ENCODE results near the gene TBC1D22A. TPM values are rescaled to one million over a fixed set of nuclear protein-coding genes. Genes with fewer than 3 reads are reported as not detected.

TBC1D22A gene
- total RNA-seq, 1 experiment from 2014 or later, result 7.2 TPM

DNA sequence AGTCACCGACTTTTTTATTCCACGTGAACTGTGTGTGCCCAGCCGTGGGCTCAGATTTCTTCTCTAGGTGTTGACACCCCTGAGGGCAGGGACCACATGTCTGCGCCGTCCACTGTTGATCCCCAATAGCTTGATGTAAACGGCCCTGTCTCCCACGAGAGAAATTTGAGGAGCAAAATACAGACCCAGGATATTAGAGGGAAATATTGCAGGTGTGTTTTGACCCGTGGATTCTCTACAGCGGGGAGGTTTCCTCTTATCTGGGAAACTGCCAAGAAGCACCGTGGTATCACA, 437.5 kb downstream of the TBC1D22A start:
- DNase-seq (ENCODE audit: low read depth), result no peak

DNA sequence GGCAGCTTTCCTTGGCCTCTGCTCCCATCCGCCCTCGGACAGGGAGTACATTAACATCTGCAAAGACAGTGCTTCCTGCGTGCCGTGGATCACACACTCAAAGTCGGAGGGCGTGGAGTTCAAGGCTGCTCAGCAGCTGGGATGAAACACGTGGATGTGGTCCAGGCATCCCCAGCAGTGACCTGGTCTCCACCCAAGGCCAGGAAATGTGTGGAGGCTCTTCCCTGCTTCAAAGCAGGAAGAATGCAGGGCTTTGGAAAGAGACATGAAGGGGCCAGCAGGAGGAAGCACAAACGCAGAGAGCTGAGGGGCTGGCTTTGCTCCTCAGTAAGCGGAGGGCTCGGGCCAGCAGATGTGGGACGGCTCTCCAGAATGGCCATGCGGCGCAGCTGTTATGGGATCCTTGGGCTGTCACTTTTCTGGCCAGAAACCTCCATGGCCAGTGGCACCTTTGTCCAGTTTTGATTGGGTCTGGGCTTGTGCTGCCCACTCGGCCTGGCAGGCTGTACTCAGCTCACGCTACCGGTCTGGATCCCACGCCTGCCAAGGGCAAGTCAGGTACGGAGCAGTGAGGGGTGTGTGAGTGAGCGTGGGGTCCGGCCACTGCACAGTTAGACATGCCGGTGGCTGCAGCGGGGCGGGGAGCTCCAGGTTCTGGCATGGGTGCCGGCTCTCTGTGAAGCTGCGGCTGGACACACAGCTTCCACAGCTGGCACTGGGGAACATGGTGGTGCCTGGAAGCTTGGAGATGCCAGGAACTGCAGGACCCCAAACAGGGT, 438.0 kb downstream of the TBC1D22A start:
- peak; percentile 8 for DNase-seq (ENCODE audit: low read depth)

DNA sequence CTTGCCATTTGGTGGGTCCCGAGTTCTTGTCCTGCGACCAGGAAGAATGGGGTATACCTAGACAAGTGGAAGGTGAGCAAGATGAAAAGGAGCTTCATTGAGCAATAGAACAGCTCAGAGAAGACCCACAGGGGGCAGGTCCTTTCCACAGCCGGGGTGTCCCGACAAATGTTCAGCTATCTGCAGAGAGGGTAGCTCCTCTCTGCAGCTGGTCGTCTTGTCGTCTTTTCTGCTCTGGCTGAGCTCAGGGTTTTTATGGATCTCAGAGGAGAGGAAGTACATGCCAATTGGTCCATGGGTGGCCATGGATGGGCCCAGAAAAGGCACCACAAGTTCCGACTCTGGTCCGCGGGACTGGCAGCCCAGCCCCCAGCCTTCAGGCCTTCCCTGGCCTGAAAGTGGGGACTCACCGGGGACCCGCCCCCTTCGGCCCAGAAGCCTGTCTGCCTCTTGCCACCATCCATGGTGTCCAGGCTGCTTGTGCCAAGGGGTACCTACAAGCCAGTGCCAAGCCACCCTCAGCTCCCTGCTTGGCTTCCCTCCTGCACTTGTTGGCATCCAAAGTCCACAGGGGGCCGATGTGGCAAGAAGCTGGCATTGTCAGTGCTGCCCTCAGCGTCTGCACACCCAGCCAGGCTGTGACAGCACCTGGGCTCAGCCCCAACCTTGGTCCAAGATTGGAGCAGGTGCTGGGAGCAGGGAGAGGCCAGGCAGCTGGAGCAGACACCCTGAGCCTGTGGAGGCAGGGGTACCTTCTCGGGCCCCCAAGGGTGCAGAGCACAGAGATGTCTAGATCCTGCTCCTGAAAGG, 438.9 kb downstream of the TBC1D22A start:
- DNase-seq (ENCODE audit: low read depth), result no peak

DNA sequence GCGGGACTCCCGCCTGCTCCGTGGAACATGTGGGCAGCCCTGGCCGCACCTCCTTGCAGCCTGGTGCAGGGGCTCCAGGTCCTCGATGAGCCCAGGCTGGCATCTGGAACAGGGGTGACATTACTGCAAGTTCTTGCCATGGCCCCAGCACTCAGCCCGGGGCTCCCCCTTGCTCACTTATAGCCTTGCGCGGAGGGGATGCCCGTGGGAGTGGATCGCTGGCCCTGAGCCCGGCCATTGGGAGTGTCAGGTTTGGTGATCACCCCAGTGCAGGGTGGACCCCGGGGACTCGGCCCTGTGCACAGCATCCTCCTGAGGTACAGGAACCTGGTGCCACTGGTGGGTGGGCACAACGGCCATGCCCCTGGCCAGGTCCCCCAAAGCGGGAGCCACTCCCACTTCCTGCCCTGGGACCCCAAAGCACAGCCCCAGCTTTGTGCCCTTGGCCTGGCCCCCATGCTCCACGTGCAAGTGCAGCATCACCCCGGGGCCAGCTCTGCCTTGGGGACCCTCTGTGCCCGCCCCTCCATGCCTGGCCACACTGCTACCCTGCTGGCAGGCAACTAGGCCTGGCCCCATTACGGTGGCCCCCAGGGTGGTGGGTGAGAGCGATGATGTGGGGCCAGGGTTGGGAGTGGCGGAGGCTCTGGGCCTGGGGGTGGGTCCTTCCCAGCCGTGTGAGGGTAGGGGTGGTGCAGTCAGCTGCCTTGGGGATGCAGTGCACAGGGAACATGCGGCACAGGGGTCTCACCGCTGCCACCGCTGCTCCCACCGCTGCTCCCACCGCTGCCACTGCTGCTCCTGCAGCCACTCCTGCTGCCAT, 439.8 kb downstream of the TBC1D22A start:
- DNase-seq (ENCODE audit: low read depth), result no peak

DNA sequence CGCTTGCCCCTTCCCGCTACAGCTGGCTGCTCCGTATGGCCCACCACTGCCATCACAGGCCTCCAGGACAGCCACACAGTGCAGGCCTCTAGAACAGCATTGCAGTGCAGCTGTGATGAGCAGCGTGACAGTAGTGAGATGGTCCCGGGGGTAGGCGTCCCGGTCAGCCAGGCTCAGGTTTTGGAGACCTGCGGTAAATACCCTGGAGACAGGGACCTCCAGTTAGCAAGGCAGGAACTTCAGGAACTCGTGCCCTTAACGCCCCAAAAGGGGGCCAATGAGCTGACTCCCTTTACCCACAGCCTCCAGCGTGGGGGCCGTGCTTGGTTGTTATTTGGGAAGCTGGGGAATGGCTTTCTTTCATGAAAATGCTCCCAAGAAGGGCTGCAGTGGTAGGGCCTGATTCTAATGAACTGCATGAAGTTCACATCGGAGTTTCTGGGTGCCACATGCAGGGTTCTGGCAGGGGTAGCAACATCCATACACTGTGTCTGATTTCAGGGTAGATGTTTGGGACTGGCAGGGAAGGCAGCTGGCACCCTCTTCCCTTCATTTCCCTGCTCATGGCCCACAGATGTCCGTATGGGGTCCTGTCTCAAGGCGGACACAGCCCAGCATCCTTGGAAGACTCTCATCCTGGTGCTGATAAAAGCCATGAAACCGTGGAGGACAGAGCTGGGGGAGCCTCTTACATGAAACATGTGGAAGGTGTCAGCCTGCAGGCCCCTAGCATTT, 440.5 kb downstream of the TBC1D22A start:
- DNase-seq (ENCODE audit: low read depth), result no peak

DNA sequence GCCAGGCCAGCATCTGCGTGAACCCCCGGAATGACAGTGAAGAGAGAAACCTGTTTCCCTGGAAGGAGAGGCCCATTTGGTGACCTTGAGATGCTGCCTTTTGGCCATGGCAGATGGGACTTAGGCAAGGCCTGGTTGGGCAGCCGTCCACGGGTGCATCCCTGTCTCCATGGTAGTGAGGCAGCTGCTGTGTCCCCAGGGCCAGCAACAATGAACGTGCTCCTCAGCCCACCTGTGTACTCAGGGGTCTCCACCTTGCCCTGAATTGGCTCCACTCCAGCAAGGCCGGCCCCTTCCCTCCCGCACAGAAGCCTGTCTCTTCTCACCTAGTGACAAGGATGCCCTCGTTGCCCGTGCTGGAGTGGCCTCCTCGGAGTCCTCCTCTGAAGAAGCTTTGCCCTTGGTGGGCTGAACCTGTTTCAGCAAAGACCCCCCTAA, 441.1 kb downstream of the TBC1D22A start:
- no peak for DNase-seq (ENCODE audit: low read depth)

DNA sequence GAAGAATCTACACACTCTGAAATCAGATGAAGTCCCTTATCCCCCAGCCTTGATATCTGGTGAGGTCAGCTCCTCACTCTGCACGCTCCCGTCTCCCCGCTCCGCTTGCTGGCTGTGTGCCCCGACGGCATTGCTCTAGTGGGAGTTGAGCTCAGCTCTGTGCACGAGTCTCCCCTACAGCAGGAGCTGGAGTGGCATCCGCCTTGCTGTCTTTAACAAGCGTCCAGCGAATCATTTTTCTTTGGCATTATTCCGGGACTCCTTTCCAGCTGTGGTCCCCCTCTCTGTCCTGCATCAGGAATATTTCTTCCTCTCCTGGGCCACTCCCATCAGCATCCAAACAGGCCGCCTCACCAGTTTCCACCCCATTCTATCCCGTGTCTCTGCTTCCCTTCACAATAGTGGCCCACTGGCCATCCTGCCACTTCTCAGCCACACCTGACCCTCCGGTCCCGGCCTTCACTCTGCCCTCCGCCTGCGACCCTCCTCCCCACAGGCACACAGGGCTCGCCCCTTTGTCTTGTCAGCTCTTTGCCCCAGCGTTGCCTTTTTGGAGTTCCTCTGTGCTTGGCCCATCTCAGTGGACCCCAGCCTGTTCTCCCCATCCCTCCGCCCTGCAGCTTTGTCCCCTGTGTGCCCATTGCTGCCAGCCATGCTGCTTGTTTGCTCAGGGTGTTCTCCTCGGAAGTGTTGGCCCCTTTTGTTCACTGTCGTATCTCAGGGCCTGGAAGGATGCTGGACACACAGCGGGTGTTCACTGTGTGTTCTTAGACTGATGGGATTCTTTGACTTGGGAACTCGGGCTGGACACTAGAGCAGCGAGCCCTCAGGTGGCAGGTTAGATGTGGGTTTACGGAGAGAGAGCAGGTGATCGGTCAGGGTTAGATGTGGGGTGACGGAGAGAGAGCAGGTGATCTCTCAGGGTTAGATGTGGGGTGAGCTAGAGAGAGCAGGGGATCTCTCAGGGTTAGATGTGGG, 441.8 kb downstream of the TBC1D22A start:
- no peak for DNase-seq (ENCODE audit: low read depth)

DNA sequence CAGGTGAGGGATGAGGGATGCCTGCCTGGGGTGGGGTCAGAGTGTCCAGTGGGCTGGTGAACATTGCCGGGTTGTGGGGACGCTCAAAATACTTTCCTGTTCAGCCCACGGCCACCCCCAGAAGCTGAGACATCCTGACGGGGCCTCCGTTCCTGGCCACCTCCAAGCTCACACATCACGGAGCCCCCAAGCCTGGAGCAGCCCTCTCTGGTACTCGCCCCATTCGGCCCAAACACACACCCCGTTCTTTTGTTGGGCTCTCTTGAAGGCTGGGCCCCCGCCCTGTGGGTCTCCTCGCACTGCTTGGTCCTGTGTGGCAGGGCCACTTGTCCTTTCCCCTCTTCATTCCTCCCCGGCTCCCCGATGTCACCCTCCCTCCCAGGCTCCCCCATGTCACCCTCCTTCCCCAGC, 442.6 kb downstream of the TBC1D22A start:
- no peak for DNase-seq (ENCODE audit: low read depth)

DNA sequence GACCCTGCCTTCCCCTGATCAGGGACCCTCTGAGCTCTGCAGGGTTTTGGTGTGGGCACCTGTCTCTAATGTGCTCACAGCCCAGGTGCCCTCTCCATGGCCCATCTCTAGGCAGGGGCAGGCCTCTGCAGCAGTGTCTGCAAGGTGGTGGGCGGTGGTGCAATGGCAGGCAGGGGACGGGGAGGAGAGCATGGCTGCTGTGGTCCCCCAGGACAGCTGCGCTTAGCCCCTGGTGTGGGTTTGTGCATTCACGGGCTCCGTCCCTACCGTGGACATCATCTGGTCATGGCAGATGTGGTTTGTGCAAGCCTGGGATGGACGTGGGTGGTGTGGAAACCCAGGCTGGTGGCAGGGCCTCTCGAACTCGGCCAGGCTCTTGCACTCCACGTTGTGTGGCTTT, 443.1 kb downstream of the TBC1D22A start:
- DNase-seq (ENCODE audit: low read depth), result no peak

DNA sequence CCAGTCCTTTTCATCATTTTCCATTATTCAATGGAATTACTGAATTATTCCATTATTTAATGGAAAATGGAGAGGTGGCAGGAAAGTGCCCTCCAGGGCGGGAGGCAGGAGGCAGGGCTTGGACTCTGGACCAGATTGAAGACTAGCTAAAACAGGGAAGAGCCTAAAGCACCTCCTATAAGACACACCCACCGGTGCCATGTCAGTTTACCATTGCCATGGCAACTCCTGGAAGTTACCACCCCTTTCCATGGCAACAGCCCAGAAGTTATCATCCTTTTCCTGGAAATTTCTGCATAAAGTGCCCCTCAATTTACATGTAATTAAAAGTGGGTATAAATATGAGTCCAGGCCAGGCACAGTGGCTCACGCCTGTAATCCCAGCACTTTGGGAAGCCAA, 443.7 kb downstream of the TBC1D22A start:
- no peak for DNase-seq (ENCODE audit: low read depth)

DNA sequence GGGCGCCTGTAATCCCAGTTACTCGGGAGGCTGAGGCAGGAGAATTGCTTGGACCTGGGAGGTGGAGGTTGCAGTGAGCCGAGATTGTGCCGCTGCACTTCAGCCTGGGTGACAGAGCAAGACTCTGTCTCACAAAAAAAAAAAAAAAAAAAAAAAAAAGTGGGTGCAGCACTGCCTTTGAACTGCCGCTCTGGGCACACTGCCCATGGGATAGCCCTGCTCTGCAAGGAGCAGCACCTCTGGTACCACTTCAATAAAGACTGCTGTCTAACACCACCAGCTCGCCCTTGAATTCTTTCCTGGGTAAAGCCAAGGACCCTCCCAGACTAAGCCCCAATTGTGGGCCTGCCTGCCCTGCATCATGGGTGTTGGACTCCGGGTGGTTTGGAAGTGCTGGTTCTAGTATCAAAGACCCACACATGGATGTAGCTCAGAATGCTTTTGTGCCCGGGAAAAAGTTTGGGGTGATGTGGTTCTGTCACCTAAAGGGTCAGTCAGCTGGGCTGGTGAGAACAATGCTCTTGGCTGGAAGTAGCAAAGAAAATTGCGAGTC, 444.3 kb downstream of the TBC1D22A start:
- DNase-seq (ENCODE audit: low read depth), result no peak

DNA sequence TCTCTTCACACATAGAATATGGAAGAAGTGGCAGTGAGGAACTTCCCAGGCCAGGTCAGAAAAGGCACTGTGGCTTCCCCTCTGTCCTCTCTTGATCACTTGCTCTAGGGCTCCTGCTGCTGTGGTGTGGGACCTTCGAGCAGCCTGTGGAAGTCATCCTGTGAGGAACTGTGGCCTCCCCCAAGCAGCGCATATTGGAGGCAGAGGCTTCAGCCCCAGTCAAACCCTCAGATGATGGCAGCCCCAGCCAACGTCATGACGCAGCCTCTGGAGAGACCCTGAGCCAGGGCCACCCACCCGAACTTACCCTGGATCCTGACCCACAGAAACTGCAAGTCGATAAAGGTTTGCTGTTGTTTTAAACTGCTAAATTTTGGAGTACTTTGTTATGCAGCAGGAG, 444.9 kb downstream of the TBC1D22A start:
- no peak for DNase-seq (ENCODE audit: low read depth)

DNA sequence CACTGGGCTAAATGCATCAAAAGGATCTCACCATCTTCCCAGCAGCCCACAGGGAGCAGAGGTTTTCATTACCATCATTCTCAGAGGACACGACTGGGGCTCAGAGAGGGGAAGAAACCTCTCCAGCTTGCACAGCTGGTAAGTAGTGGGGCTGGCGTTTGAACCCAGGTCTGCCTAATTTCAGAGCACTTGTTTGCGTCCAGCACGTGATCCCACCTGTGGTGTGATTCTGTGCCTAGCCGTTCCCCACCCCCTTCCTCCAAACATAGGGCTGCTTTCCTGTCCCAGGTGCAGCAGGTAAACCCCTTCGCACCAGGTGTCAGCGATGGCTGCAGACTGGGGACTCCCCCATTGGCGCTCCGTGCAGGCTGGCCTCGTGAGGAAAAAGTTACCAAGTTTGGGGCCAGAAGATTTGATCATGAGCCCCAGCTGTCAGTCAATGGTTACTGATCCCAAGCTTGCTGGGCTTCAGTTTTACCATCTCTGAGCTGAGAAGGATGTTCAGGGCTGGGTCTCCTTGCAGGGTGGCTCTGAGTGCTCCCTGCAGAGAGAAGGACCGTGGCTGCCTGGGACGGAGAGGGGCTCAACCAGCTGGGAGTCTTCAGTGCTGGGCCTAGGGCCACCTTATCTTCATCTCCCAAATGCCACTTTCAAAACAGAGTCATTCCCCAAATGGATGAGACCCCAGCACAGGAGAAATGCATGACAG, 445.6 kb downstream of the TBC1D22A start:
- DNase-seq (ENCODE audit: low read depth), result no peak

DNA sequence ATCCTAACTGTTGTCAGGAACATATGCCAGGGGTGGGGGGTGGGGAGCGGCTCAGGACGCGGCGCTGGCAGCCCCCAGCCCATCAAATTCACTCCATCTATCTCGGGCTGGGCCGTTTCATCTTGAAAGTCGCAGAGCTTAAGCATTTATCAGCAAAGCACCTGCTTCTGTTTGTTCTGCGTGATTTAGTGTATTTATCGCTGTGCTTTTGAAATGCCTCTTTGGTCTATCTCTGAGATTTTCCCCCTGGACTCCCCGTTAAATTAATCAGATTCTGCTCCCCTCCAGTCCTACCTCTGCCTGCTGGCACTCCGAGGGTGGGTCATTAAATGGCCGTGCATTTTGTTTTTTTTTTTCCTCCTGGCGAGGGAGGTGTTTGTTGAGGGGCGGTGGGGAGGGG, 446.2 kb downstream of the TBC1D22A start:
- DNase-seq (ENCODE audit: low read depth), result no peak

DNA sequence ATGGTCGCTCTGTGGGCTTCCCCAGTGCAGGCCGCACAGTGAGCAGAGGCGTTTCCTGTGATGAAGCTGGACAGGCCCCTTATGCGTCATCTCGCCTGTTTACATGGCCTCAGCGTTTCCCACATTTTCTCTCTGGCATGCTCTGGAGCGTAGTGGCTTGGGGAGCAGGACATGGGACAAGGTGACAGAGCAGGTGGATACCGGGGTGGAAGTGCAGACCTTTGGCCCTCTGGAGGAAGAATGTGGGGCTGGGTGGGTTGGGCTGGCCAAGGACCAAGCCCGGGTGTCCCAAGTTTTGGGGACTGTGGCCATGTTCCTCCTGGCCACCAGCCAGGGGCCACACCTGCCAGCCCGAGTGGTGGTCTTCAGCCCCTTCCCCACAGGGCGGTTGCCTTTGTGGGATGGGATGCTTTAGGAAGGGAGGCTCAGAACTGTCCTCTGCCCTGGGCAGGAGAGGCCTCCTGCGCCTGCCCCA, 446.6 kb downstream of the TBC1D22A start:
- no peak for DNase-seq (ENCODE audit: low read depth)

DNA sequence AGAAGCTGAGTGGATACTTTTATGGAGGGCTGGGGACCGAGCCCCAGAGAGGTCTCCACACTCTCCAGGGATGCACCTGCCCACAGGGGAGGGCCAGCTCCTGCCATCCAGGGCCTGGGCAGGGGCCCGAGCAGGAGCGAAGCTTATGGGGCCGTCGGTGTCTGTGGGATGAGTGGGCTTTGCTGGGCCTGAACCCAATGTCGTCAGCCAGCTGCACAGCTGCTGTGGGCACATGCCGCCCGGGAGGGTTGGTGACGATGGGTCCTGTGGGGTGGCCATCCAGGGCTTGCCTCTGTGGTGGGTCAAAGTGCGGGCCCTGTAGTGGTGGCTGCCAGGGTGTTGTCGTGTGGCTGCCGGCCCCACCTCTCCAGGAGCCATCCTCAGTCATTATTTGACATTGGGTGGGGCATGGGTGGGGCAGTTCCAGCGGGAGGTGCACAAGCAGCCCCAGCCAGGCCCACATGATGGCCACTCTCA, 447.1 kb downstream of the TBC1D22A start:
- DNase-seq (ENCODE audit: low read depth), result no peak

DNA sequence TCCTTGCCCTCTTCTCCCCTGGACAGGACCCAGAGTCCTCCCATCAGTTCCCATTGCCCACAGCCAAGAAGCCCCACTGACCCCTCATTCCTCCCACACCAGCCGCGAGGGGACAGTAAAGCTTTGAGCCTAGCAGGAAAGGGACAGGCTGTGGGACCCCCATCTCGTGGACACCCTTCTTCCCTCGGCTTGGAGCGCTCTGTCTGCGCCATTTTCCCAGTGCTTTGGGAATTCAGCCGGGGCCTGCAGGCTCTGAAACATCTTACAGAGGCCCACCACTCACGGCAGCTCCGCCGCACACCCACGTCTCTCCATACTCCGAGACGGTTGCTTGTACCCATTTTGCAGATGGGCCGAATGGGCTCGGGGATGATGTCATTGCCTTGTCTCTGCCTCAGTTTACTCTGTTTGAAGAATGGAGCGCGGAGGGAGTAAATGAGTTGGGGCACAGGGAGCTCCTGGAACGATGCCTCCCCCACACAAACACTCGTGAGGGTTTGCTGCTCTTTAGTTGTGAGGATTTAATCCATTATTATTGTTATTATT, 447.7 kb downstream of the TBC1D22A start:
- DNase-seq (ENCODE audit: low read depth), result no peak

DNA sequence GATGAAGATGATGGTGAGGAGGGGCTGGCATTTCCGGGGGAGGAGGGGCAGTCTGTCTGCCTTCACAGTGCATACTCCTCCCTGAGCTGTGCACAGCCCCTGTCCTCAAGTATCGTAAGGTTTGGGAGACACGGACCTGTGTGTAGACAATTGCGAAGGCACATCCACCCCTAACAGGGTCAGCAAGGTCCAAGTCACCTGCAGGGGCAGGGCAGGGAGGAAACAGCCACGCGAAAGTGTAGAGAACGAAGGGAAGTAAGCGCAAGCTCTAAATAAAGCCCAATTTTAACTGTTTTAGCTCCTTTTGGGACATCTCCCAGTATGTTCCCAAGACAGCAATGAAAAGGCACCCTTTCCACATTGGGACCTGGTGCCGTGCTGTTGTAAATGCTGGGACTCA, 448.2 kb downstream of the TBC1D22A start:
- no peak for DNase-seq (ENCODE audit: low read depth)

Data from RPMI7951 (cell line).